ENCODE measurements around the gene HAUS1.
"Not testable (repeated sequence)": the region's sequence is repeated elsewhere in the genome, so short reads cannot be mapped to it uniquely, and the experiment has no call there.

GRCh38 chr18:46160840-46161239 lies 56.7 kb downstream of the HAUS1 start:
- TF ChIP-seq, protein P1, sequence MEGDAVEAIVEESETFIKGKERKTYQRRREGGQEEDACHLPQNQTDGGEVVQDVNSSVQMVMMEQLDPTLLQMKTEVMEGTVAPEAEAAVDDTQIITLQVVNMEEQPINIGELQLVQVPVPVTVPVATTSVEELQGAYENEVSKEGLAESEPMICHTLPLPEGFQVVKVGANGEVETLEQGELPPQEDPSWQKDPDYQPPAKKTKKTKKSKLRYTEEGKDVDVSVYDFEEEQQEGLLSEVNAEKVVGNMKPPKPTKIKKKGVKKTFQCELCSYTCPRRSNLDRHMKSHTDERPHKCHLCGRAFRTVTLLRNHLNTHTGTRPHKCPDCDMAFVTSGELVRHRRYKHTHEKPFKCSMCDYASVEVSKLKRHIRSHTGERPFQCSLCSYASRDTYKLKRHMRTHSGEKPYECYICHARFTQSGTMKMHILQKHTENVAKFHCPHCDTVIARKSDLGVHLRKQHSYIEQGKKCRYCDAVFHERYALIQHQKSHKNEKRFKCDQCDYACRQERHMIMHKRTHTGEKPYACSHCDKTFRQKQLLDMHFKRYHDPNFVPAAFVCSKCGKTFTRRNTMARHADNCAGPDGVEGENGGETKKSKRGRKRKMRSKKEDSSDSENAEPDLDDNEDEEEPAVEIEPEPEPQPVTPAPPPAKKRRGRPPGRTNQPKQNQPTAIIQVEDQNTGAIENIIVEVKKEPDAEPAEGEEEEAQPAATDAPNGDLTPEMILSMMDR (IDR thresholded peaks at IDR 0.05; ENCODE audit: extremely low read depth in 1 of 2, insufficient read depth in 1 of 2, low read depth in 1 of 2, low read length in 2 of 2): not testable (repeated sequence)
- TF ChIP-seq POLR2AphosphoS5 (IDR thresholded peaks at IDR 0.05; ENCODE audit: insufficient read depth, low read depth, low read length); POLR2A (IDR thresholded peaks at IDR 0.05; ENCODE audit: low read depth, low read length): not testable (repeated sequence)

All from endothelial cell of umbilical vein (primary cell).